NK-92 (cell line): ENCODE measurements around the gene KCNIP4.

Source experiments
- DNase-seq: peaks from one replicate; lab custom pipeline; 2025; ENCODE audit not compliant: unreplicated experiment; lab: John Stamatoyannopoulos, UW

KCNIP4 gene

DNA sequence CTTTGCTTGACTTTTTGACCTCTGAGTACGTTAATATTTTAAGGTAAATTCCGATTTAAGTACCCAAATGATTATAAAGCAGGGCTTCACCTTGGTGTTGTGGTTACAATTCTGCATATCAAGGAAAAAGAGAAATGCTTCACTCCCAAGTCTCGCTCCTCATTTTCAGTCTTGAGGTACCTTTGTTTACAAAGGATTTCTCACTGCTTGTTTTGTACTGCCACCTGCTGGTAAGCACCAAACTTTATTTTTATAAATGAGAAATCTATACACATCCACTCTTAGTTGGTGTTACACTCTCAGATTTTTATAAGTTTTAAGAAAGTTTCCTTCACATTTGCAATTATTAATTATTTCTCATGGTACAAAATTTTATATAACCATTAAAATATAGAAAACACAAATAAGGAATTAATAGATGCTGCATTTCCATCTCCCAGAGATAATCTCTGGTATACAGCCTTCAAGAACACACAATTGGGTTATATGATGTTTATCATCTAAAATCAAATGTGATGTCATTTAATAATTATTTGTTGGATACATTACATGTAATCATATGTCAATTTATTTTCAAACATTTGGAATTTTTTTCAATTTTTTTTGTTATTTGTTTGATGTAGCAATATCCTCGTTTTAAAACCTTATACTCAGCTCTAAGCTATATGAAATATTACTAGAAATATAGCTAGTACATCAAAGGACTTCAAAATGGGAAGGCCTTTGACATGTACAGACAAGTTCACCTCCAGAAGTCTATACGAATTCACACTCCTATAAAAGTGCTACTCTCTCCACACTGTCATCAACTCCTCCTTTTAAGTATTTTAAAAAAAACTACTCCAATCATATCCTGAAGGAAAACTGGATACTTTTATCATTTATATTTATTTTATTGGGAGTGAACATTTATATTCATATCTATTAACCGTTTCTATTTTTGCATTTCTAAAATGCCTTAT is 179.9 kb downstream of the KCNIP4 start:
- no peak for DNase-seq

DNA sequence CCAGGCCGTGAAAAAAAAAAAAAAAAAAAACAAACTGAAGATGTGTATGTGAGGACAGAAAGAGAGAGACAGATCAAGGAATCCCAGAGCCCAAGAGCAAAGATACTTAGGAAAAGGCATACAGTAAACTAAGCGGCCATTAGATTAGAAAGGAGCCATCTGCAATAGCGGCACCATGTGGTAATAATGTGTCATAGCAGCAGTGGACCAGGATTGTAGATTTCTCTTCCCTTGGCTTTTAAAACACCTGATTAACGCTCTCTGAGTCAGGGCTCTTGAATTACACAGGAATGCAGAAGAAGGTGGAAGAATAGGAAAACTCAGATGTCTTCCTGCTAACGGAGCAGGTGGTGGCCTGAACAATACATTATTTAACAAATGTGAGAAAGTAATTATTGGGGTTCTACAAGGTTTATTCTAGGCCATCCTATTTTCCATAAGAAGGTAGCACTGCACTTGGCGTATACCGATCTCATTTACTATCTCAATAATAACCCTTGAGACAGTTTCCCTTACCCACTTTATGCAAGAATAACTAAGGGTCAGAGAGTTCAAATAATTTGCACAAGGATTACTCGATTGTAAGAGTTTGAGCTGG is 182.7 kb downstream of the KCNIP4 start:
- no peak for DNase-seq

DNA sequence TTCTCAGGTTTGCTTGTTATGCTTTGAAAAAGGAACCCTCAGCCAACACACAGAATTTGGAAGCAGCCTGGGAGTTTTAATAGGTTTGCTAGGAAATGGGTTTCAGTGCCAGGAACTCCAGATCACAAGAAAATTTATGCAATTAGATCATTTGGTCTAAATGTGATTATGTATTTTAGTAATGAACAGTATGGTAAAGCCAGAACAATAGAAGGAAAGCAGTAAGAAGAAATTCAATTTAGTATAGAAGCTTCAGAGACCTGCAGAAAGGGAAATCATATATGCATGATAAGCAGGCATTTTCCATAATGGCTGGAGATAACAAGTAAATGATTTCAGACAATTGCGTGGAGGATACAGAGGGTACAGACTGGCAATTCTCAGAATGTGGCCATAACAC is 184.7 kb downstream of the KCNIP4 start:
- DNase-seq = no peak

- DNase-seq = no peak
These were observed 191.3 kb downstream of the KCNIP4 start for GRCh38 chr4:21757248-21757647.

GRCh38 chr4:21753084-21753760 is 195.3 kb downstream of the KCNIP4 start:
- no peak for DNase-seq

- no peak for DNase-seq
These were observed 196.0 kb downstream of the KCNIP4 start for GRCh38 chr4:21752616-21753015.

DNA sequence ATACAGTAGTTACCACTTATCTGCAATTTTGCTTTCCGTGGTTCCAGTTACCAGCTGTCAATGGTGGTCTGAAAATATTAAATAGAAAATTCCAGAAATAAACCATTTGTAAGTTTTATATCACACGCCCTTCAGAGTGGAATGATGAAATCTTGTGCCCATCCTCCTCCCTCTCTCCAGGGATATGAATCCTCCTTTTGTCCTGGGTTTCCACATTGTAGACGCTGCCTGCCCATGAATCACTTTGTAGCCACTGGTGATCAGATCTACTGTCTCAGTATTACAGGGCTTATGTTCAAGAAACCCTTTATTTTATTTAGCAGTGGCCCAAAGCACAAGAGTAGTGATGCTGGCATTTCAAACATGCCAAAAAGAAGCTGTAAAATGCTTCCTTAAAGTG is 198.6 kb downstream of the KCNIP4 start:
- DNase-seq = no peak

GRCh38 chr4:21749412-21749811 is 199.2 kb downstream of the KCNIP4 start:
- DNase-seq = no peak

DNA sequence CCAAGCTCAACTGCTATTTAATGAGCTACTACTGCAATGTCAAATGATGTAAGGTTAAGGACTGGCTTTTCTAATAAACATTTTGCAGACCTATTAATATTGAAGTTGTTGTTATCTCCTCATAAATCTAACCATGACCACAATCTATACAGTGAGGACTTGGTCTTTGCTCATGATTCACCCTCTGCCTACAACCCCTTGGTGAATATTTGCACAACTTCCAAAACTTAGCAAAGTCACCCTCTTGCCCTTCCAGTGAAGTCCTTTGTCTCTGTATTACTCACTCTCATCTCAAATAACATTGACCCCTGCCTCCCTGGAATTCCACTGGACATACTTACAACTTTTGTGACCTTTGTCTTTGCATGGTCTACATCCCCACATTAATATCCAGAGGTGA is 204.5 kb downstream of the KCNIP4 start:
- no peak for DNase-seq

GRCh38 chr4:21742326-21742725 is 206.2 kb downstream of the KCNIP4 start:
- no peak for DNase-seq

DNA sequence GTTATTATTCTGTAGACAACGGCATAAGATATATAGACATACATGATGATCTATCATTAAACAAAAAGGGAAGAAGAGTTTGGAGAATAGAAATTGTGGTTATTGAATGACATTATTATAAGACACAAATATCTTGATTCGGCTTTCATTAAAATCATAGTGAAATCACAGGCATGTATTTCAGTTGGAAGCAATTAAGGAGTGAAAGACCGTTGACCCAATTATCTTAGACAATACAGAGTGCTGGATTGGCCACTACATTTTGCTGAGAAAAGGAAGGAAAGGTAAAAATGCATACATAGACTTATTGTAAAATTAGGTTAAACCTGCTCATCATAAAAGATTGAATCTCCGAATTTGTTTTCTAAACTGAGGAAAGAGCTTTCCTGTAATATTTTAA is 209.8 kb downstream of the KCNIP4 start:
- no peak for DNase-seq

DNA sequence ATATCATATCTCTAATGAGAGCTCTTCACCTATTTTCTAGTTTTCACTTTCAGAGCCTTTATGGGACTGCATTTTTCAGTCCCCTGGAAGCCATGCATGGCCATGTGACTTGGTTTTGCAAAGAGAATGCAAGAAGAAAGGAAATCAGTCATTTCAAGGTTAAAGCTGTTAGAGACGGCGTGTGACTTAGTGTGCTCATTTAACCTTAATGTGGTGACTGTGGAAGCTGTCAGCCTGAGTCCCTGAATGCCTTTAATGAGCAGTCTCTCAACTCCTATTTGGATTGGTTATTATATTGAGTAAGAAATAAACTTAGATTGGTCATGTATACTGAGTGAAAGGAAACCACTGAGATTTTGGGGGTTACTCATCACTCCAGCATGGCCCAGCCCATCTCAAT is 212.7 kb downstream of the KCNIP4 start:
- DNase-seq = no peak

- DNase-seq = no peak
These were observed 214.5 kb downstream of the KCNIP4 start for GRCh38 chr4:21733894-21734630.

DNA sequence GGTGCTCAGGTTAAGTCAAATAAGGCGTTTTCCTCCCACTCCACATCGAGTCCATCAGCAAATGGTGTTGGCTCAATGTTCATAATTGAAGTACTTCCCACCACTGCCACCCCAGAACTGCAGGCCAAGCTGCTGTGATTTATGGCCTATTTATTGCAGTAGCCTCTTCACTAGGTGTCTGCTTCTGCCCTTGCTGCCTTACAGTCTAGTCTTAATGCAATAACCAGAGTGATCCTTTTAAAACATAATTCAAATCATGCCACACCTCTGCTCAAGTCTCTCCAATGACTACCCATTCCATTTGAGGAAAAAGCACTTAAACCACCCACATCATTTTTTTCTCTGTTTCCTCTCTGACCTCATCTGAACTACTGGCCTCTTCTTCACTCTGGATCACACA is 220.3 kb downstream of the KCNIP4 start:
- DNase-seq = no peak

DNA sequence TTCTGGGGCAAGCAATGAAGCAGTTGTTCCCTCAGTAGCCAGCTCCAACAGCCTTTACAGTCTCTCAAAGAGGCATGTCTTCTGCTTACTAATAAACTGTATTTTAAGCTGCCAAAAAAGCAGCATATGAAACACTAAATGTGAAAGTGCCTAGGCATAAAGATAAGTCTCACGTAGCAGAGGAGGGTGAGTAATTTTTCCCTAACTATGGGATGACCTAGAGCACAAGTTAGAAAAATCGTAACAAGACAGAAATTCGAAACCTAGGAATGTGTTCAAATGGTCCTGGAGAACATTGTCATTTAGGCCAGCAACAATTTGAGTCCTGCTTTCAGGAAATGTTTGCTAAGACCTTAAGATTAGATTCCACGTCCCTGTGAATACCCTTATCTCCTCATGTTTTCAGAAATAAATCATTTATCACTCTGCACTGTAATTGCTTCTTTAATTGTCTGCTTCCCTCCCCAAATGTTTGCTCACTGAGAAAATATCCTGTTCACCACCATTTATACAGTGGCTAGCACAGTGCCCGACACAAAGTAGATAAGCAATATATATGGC is 222.2 kb downstream of the KCNIP4 start:
- no peak for DNase-seq

DNA sequence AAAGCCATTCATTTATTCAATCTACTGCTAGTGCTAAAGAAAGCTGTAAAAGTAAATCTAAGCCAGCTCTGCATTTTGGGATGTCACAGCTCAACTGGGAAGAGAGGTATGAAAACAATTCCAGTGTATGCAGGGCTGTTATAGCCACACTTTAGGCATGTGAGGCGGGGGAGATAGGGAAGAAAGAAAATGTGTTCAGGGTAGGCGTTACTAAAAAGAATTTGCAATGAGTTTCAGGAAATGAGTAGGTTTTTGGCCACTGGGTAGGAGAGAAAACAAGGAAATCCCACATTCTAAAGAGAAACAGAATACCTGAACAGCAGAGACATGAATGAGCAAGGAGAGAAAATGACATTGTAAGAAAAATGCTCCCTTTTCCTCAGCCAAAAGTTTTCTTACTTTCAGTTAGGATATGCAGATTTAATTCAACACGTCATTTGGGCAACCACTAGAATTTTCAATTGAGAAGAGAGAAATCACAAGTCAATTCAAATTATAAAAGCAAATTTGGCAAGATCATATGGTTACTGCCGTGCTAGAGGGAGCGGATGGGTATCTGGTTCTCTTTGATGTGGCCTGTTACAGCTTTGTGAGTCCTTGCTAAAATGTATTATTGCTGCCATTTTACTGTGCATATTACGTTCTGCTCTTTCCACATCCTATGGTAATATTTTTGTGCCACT is 226.3 kb downstream of the KCNIP4 start:
- no peak for DNase-seq

DNA sequence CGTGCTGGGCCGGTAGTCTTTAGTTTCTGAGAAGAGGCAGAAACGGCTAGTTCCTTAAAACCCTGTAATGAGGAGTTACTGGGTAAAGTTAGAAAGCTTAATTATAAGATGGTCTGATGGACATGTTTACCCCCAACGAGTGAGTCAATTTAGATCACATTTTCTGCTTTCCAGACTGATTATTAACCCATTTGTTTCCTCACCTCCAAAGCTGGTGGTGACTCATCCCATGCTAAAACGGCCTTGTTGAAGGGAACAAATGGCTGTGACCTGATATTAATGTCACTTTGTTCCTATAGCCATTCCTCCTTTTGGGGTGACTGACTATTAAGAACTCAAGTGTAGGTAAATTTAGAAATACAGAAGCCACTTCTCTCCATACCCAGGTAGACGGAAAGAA is 232.0 kb downstream of the KCNIP4 start:
- DNase-seq = no peak

GRCh38 chr4:21710179-21710835 is 238.3 kb downstream of the KCNIP4 start:
- no peak for DNase-seq

DNA sequence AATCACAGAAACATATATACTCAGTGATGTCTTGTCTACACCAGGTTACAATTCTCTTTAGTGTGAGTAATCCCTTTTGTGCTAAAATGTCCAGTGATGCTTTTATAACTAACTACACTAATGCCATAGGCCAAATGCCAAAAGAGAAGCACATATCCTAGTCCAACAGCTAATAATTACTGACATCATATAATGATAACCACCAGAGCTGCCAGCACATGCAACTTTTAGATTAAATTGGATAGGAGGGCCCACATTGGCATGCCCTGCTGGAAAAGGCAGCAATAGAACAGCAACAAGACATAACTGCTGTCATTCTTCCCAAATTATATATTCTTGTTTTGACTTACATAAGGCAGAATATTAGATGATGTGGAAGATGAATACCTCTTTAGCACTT is 238.8 kb downstream of the KCNIP4 start:
- no peak for DNase-seq

GRCh38 chr4:21709031-21709430 is 239.5 kb downstream of the KCNIP4 start:
- DNase-seq = no peak
